SIG-M5 (cell line): ENCODE measurements around the gene RINT1.
"Not testable (repeated sequence)": the region's sequence is repeated elsewhere in the genome, so short reads cannot be mapped to it uniquely, and the experiment has no call there.

ENCODE experiments used
- DNase-seq: peaks from one replicate; lab custom pipeline; 2025; lab: John Stamatoyannopoulos, UW

RINT1 gene

GRCh38 chr7:105532709-105533460, 884 bp downstream of the RINT1 start:
- DNase-seq, result no peak

GRCh38 chr7:105538339-105538738, 6.3 kb downstream of the RINT1 start:
- DNase-seq, result no peak

DNA sequence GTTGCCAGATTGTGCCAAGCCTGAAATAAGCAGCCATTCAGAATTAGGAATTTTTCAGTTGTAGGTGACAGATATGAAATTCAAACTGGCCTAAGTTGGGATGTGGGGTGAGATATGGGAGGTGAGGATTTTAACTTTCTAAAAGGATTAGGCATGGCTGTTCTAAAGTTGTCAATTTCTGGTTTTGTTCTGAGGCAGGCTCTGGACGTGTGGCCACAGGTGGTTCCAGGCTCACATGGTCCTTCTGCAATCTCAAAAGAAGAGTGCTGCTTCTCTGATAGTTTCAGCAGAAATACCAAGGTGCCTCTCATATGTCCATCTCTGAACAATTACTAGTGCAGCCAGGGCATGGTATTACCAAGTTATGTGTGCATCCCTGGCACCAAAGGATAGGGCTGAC, 27.9 kb downstream of the RINT1 start:
- DNase-seq, result no peak

- no peak for DNase-seq
Observed at GRCh38 chr7:105565190-105565589, 33.2 kb downstream of the RINT1 start.

GRCh38 chr7:105567024-105567423, 35.0 kb downstream of the RINT1 start:
- DNase-seq, result no peak

DNA sequence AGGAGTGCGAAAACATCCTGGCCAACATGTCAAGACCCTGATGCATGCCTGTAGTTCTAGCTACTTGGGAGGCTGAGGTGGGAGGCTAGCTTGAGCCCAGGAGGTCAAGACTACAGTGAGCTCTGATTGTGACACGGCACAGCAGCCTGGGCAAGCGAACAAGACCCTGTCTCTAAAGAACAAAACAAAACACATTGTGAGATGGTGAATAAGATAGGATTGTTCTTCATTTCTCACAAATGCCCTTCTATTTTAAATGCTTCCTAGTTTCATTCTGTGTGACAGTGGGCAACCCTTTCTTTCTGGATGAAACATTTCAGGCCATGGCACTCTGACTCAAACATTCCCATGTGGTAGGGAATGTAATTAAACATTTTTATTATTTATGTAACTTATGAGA, 35.8 kb downstream of the RINT1 start:
- no peak for DNase-seq

DNA sequence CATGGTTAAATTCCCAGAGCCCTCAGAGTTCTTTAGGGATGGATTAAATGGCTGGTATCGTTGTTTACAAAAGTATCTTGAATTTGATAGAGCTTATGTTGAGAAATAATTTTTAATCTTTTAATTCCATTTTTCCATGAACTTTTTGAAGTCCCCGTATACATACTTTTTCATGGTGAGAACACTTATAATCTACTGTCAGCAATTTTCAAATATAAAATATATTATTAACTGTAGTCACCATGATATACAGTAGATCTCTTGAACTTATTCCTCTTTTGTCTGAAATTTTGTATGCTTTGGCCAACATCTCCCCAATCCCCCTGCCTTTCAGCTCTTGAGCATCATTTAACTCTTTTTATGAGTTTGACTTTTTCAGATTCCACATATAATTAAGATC, 39.9 kb downstream of the RINT1 start:
- no peak for DNase-seq

DNA sequence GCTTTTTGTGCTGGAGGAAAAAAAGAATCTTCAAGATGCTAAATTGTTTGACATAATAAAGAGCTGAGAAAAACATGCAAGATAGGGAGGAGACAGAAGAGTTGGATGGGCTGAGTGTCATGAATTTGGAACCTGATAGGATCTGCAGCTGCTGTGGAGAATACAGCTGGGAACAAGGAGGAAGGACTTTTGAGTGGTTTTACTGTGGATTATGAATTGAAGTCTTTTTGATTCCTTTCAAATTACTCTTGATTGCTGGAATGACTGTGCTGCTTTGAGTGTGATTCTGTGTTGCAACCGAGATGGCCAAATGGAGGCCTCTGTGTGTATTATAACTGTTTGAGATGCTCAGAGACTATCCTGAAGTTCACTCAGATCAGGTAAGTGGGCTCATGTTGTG, 45.2 kb downstream of the RINT1 start:
- DNase-seq, result no peak

- no peak for DNase-seq
Observed at GRCh38 chr7:105578496-105578895, 46.5 kb downstream of the RINT1 start.

DNA sequence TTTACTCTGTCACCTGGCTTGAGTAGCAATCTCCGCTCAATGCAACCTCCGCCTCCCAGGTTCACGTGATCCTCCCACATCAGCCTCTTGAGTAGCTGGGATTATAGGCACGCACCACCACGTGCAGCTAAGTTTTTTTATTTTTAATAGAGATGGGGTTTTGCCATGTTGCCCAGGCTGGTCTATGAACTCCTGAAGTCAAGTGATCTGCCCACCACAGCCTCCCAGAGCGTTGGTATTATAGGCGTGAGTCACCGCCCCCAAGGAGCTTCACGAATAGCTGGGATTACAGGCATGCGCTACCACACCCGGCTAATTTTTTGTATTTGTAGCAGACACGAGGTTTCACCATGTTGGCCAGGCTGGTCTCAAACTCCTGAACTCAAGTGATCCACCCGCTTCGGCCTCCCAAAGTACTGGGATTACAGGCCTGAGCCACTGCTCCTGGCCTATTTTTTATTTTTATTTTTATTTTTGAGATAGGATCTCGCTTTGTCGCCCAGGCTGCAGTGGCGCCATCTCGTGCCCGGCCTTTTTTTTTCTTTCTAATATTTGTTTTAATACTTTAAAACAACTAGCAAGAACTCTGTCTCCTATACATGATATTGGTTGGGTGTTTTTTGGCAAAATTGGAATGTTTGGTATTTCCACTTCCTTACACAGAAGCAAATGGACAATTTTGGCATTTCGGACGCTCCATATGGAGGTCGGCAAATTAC, 48.2 kb downstream of the RINT1 start:
- no peak for DNase-seq

- no peak for DNase-seq
Observed at GRCh38 chr7:105581066-105581811, 49.2 kb downstream of the RINT1 start, which contains the start of gene EFCAB10. Gene EFCAB10, minus strand, starts transcription at chr7:105581493. Its CDS starts 30 bp downstream, at chr7:105581463.

DNA sequence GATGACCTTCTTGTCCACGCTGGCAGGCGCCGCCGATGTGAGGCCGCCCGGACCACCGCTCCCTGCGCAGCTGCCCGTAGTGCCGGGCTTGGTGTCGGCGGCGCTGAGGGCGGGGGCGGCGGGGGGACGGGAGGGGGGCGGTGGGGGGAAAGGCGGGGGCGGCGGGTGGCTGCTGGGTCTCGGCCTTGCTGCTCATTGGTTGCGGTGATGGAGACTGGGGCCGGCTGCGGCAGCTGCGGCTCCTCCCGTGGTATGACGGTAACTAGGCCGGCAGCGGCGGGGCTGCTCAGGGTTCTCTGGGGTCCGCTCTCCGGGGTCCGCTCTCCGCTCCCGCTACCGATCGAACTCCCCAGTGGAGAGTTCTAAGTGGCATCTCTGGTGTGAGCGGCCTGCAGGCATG, 51.1 kb downstream of the RINT1 start:
- no peak for DNase-seq

GRCh38 chr7:105584165-105584564, 52.2 kb downstream of the RINT1 start:
- DNase-seq, result no peak

DNA sequence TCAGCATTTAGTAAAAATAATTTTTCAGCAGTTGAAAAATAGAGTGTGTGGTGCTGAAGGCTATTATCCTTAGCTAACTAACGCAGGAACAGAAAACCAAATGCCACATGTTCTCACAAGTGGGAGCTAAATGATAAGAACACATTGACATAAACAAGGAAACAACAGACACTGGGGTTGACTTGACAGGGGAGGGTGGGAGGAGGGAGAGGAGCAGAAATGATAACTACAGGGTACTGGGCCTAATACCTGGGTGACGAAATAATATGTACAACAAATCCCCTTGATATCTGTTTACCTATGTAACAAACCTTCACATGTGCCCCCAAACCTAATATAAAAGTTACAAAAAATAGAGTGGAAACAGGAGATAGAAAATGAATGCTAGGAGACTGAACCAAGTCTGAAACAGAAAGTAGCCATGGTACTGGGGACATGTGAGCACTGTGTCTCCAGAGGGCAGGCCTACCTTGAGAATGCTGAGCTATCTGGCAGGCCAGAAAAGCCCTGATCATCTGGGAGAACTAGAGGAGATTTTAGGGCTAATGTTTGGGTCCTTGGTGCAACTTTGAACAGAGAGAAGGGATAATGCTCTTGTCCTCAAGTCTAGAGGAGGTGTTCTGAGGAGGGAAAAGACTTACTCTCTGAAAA, 54.0 kb downstream of the RINT1 start:
- DNase-seq, result no peak

- DNase-seq, result no peak
Observed at GRCh38 chr7:105587909-105588635, 56.1 kb downstream of the RINT1 start.

DNA sequence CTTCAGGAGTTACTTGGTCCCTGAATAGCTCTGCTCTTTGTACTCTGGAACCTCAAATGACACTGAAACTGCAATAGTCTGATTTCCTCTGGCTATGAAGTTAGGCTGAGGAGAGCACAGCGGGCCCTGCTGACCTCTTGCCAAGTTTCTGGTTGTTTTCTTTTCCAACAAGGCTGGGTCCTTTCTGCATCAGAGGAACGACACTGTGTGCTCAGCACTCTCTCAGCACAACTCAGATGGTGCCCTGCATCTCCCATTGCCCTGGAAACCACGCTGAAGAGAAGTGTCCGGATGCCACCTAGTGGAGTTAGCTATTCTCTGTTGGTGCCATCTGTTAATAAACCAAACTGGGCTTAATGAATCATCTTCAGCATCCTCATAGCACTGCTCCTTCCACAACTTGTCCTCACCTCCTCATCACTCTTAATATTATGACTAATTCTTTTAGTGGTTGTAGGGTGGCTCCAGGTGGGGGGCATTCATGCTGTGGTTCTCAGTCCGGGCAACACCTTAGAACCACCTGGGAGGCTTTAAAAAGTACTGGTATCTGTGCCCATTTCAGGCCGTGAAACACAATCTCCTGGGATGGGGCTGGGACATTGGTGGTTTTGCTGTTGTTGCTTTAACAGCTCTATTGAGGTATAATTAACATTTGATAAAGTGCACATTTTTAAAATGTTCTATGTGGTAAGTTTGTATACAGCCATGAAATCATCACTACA, 57.5 kb downstream of the RINT1 start:
- DNase-seq, result no peak

- no peak for DNase-seq
Observed at GRCh38 chr7:105590793-105591192, 58.8 kb downstream of the RINT1 start.

DNA sequence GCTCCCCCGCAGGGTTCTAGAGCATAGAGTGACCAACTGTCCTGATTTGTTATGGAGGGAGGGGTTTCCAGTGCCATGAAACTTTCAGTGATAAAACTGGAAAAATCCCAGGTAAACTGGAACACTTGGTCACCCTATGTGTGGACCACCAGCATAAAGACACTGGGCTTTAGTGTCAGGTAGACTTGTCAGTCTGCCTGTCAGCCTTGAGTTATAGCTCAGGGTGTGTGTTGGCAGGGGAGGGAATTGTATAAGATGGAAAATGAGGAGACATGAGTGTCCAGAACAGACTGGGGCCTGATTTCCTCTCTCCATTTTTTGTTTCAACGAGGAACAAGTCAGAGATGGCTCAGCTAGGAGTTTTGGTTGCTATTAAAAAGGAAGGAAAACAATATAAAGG, 59.5 kb downstream of the RINT1 start:
- no peak for DNase-seq

GRCh38 chr7:105594034-105594433, 62.0 kb downstream of the RINT1 start:
- no peak for DNase-seq

GRCh38 chr7:105596866-105597265, 64.9 kb downstream of the RINT1 start:
- no peak for DNase-seq

DNA sequence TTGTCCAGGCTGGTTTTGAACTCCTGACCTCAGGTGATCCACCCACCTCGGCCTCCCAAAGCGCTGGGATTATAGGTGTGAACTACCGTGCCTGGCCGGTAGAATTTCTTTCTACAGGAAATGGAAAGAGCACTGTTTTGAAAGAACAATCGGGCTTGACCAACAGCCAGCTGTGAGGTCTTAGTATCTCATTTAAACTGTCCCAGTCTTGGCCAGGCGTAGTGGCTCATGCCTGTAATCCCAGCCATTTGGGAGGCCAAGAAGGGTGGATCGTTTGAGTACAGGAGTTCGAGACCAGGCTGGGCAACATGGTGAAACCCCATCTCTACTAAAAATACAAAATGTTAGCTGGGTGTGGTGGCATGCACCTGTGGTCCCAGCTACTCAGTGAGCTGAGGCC, 67.1 kb downstream of the RINT1 start:
- not testable (repeated sequence) for DNase-seq
